Measurements from ENCODE around the gene MDN1. TPM values are rescaled to one million over a fixed set of nuclear protein-coding genes. Genes with fewer than 3 reads are reported as not detected.
A peak's percentile ranks its signal among the peaks of the same experiment; 100 is the strongest.
"Not testable (repeated sequence)": the region's sequence is repeated elsewhere in the genome, so short reads cannot be mapped to it uniquely, and the experiment has no call there.

Gene MDN1
- total RNA-seq, 2 experiments from 2014 or later: 39.1 to 40.2 TPM

- DNase-seq: peak; percentile 71
Measured at GRCh38 chr6:89834884-89835792, 15.5 kb upstream of the MDN1 start.

GRCh38 chr6:89830170-89830809, 10.7 kb upstream of the MDN1 start:
- POLR2A ChIA-PET: interaction anchor here (0.6 to 3.3 kb wide), 3 partner anchors 10 to 192 kb away, joined by 3 to 55 read pairs (median 5); partner anchors contain the start of genes LYRM2 and MDN1
- H3K36me3 Mint-ChIP-seq: peaks cover 38% of the 10 kb centered on the region
- H3K27ac Mint-ChIP-seq: peak overlapping the region; percentile 95
- intact Hi-C loops (cut with micrococcal nuclease): no loop called here
- no peaks in the 10 kb centered on the region for H3K9me3 Mint-ChIP-seq
- DNase-seq: no peak
- peak overlapping the region; percentile 99 for H3K4me3 Mint-ChIP-seq
- no peaks in the 10 kb centered on the region for H3K27me3 Mint-ChIP-seq
- H3K4me1 Mint-ChIP-seq (ENCODE audit: low read depth): peaks cover 39% of the 10 kb centered on the region
- CTCF ChIA-PET: interaction anchor here (2.7 kb wide), 1 partner anchor 11 kb away, joined by 25 read pairs; the partner anchor contains the start of gene MDN1

More at GRCh38 chr6:89834884-89835792, 15.5 kb upstream of the MDN1 start:
- POLR2A ChIA-PET: interaction anchor here (0.6 to 1.0 kb wide), 3 partner anchors 16 to 615 kb away, joined by 3 to 4 read pairs (median 3); partner anchors contain the start of gene MDN1
- H3K4me3 Mint-ChIP-seq: peak overlapping the region; percentile 9
- CTCF ChIA-PET: interaction anchor here (0.7 kb wide), 1 partner anchor 689 kb away, joined by 6 read pairs; no protein-coding TSS in a partner anchor
- peak overlapping the region; percentile 76 for H3K27ac Mint-ChIP-seq
- peaks cover 62% of the 10 kb centered on the region for H3K36me3 Mint-ChIP-seq
- no peaks in the 10 kb centered on the region for H3K9me3 Mint-ChIP-seq
- H3K4me1 Mint-ChIP-seq (ENCODE audit: low read depth): peaks cover 61% of the 10 kb centered on the region
- no peaks in the 10 kb centered on the region for H3K27me3 Mint-ChIP-seq
- intact Hi-C loops (cut with micrococcal nuclease): loop anchor here (1.0 to 5.0 kb wide), 3 partner anchors 16 to 747 kb away; partner anchors contain the start of gene MDN1

GRCh38 chr6:89829472-89830169, 10.0 kb upstream of the MDN1 start, which contains the start of gene CASP8AP2:
Gene CASP8AP2, plus strand, starts transcription at chr6:89829880.
- peaks cover 32% of the 10 kb centered on the region for H3K36me3 Mint-ChIP-seq
- POLR2A ChIA-PET: interaction anchor here (0.6 to 3.3 kb wide), 10 partner anchors 10 to 649 kb away, joined by 3 to 55 read pairs (median 3); partner anchors contain the start of genes LYRM2 and MDN1
- CTCF ChIA-PET: interaction anchor here (0.8 to 2.7 kb wide), 2 partner anchors 10 to 36 kb away, joined by 4 to 25 read pairs; partner anchors contain the start of gene MDN1
- peak within 1 kb of the TSS; percentile 95 for H3K27ac Mint-ChIP-seq
- H3K4me3 Mint-ChIP-seq: peak within 1 kb of the TSS; percentile 99
- peaks cover 32% of the 10 kb centered on the region for H3K4me1 Mint-ChIP-seq (ENCODE audit: low read depth)
- peak; percentile 98 for DNase-seq
- no peaks in the 10 kb centered on the region for H3K27me3 Mint-ChIP-seq
- H3K9me3 Mint-ChIP-seq: no peaks in the 10 kb centered on the region
- intact Hi-C loops (cut with micrococcal nuclease): loop anchor here (1.0 to 10.0 kb wide), 9 partner anchors 10 to 749 kb away; partner anchors contain the start of genes ANKRD6, LYRM2, MDN1 and PNRC1

GRCh38 chr6:89828988-89829471, 9.4 kb upstream of the MDN1 start:
- intact Hi-C loops (cut with micrococcal nuclease): loop anchor here (1.0 to 10.0 kb wide), 9 partner anchors 10 to 748 kb away; partner anchors contain the start of genes ANKRD6, LYRM2, MDN1 and PNRC1
- ChIA-PET CTCF (interaction anchor here (0.8 to 2.7 kb wide), 3 partner anchors 10 to 649 kb away, joined by 3 to 25 read pairs (median 4); partner anchors contain the start of gene MDN1), POLR2A (interaction anchor here (0.6 to 3.3 kb wide), 10 partner anchors 9 to 758 kb away, joined by 3 to 55 read pairs (median 3); partner anchors contain the start of genes LYRM2 and MDN1)
- Mint-ChIP-seq H3K4me3 (peak overlapping the region; percentile 99), H3K36me3 (peaks cover 32% of the 10 kb centered on the region), H3K4me1 (ENCODE audit: low read depth) (peaks cover 30% of the 10 kb centered on the region), H3K27me3 (no peaks in the 10 kb centered on the region), H3K27ac (peak overlapping the region; percentile 95), H3K9me3 (no peaks in the 10 kb centered on the region)
- peak; percentile 33 for DNase-seq

- Mint-ChIP-seq H3K36me3 (peaks cover 29% of the 10 kb centered on the region), H3K4me1 (ENCODE audit: low read depth) (peaks cover 27% of the 10 kb centered on the region), H3K27ac (peak overlapping the region; percentile 95), H3K4me3 (peak overlapping the region; percentile 99)
- DNase-seq, H3K9me3 Mint-ChIP-seq, H3K27me3 Mint-ChIP-seq: not testable (repeated sequence)
- intact Hi-C loops (cut with micrococcal nuclease): loop anchor here (2.0 to 10.0 kb wide), 7 partner anchors 252 to 748 kb away; partner anchors contain the start of genes ANKRD6, PNRC1 and UBE2J1
- ChIA-PET POLR2A (interaction anchor here (0.6 to 3.3 kb wide), 6 partner anchors 9 to 759 kb away, joined by 3 to 55 read pairs (median 3); partner anchors contain the start of genes LYRM2 and MDN1), CTCF (interaction anchor here (0.8 to 2.7 kb wide), 3 partner anchors 9 to 649 kb away, joined by 3 to 25 read pairs (median 4); partner anchors contain the start of gene MDN1)
Measured at GRCh38 chr6:89828475-89828987, 8.9 kb upstream of the MDN1 start.

GRCh38 chr6:89826029-89826528, 6.5 kb upstream of the MDN1 start:
- CTCF ChIA-PET: no interaction called here
- no peaks in the 10 kb centered on the region for H3K27me3 Mint-ChIP-seq
- peaks cover 8% of the 10 kb centered on the region for H3K4me1 Mint-ChIP-seq (ENCODE audit: low read depth)
- no peak overlapping the region for H3K27ac Mint-ChIP-seq
- DNase-seq: no peak
- POLR2A ChIA-PET: no interaction called here
- H3K36me3 Mint-ChIP-seq: peaks cover 9% of the 10 kb centered on the region
- H3K4me3 Mint-ChIP-seq: no peak overlapping the region
- intact Hi-C loops (cut with micrococcal nuclease): loop anchor here (5.0 to 10.0 kb wide), 5 partner anchors 391 to 651 kb away; partner anchors contain the start of genes ANKRD6 and UBE2J1
- no peaks in the 10 kb centered on the region for H3K9me3 Mint-ChIP-seq

- DNase-seq: no peak
- H3K27me3 Mint-ChIP-seq: no peaks in the 10 kb centered on the region
- H3K9me3 Mint-ChIP-seq: no peaks in the 10 kb centered on the region
- H3K4me3 Mint-ChIP-seq: peak overlapping the region; percentile 98
- peak overlapping the region; percentile 97 for H3K27ac Mint-ChIP-seq
- ChIA-PET POLR2A (interaction anchor here (1.0 to 2.2 kb wide), 9 partner anchors 10 to 738 kb away, joined by 3 to 55 read pairs (median 4); partner anchors contain the start of genes CASP8AP2 and PNRC1), CTCF (interaction anchor here (1.2 to 3.0 kb wide), 4 partner anchors 11 to 167 kb away, joined by 4 to 25 read pairs (median 4); partner anchors contain the start of gene CASP8AP2)
- H3K4me1 Mint-ChIP-seq (ENCODE audit: low read depth): peaks cover 34% of the 10 kb centered on the region
- intact Hi-C loops (cut with micrococcal nuclease): loop anchor here (1.0 to 2.0 kb wide), 3 partner anchors 10 to 768 kb away; partner anchors contain the start of genes CASP8AP2 and MAP3K7
- peaks cover 3% of the 10 kb centered on the region for H3K36me3 Mint-ChIP-seq
Measured at GRCh38 chr6:89818977-89819335, 638 bp downstream of the MDN1 start.

GRCh38 chr6:89817481-89817880, 2.1 kb downstream of the MDN1 start:
- Mint-ChIP-seq H3K4me1 (ENCODE audit: low read depth) (peaks cover 35% of the 10 kb centered on the region), H3K4me3 (peak overlapping the region; percentile 98), H3K9me3 (no peaks in the 10 kb centered on the region), H3K27ac (peak overlapping the region; percentile 6), H3K27me3 (no peaks in the 10 kb centered on the region), H3K36me3 (peaks cover 3% of the 10 kb centered on the region)
- DNase-seq: no peak
- ChIA-PET POLR2A (no interaction called here), CTCF (no interaction called here)
- intact Hi-C loops (cut with micrococcal nuclease): no loop called here

- H3K36me3 Mint-ChIP-seq; H3K9me3 Mint-ChIP-seq; CTCF ChIA-PET; intact Hi-C loops (cut with micrococcal nuclease); H3K4me3 Mint-ChIP-seq; DNase-seq; POLR2A ChIA-PET; H3K27ac Mint-ChIP-seq; H3K27me3 Mint-ChIP-seq: not testable (repeated sequence)
- H3K4me1 Mint-ChIP-seq (ENCODE audit: low read depth): peaks cover 32% of the 10 kb centered on the region
Measured at GRCh38 chr6:89813422-89813821, 6.2 kb downstream of the MDN1 start.

- H3K4me1 Mint-ChIP-seq (ENCODE audit: low read depth): peaks cover 16% of the 10 kb centered on the region
- H3K9me3 Mint-ChIP-seq: no peaks in the 10 kb centered on the region
- no peak for DNase-seq
- H3K27ac Mint-ChIP-seq: no peak overlapping the region
- POLR2A ChIA-PET: no interaction called here
- no peaks in the 10 kb centered on the region for H3K27me3 Mint-ChIP-seq
- no peak overlapping the region for H3K4me3 Mint-ChIP-seq
- intact Hi-C loops (cut with micrococcal nuclease): no loop called here
- CTCF ChIA-PET: no interaction called here
- peaks cover 5% of the 10 kb centered on the region for H3K36me3 Mint-ChIP-seq
Measured at GRCh38 chr6:89807581-89807980, 12.0 kb downstream of the MDN1 start.
